Measurements from ENCODE around the gene ZDHHC22. TPM values are rescaled to one million over a fixed set of nuclear protein-coding genes. Genes with fewer than 3 reads are reported as not detected.

ZDHHC22 gene
- total and polyA plus RNA-seq, 7 donors: 0.01 to 0.04 TPM; not detected in 5

- Histone ChIP-seq H3K27me3 (ENCODE audit: insufficient read depth in 3 of 3, low read length in 2 of 3) (peaks cover 0 to 11% (median 5%) of the 10 kb centered on the region in 3 donors), H3K36me3 (ENCODE audit: insufficient read depth in 1 of 2, low read depth in 1 of 2) (no peaks in the 10 kb centered on the region), H3K4me1 (no peaks in the 10 kb centered on the region), H3K4me3 (no peak overlapping the region), H3K27ac (no peak overlapping the region), H3K9me3 (no peaks in the 10 kb centered on the region)
- intact Hi-C loops (cut with DNase I): loop anchor here (10.0 kb wide), 1 partner anchor 160 kb away; no protein-coding TSS in a partner anchor
- no peak for TF ChIP-seq CTCF (IDR thresholded peaks at IDR 0.05)
- WGBS, 3 donors: 41 to 48% (median 44%) methylated on average over 7 of the region's 7 CpGs
- DNase-seq: no peak
- no peak for ATAC-seq
Observed at GRCh38 chr14:77154421-77154820, 12.8 kb upstream of the ZDHHC22 start.

- Histone ChIP-seq H3K4me3 (no peak overlapping the region), H3K9me3 (no peaks in the 10 kb centered on the region), H3K27ac (no peak overlapping the region), H3K4me1 (no peaks in the 10 kb centered on the region), H3K27me3 (ENCODE audit: insufficient read depth in 3 of 3, low read length in 2 of 3) (peaks cover 0 to 11% (median 5%) of the 10 kb centered on the region in 3 donors), H3K36me3 (ENCODE audit: insufficient read depth in 1 of 2, low read depth in 1 of 2) (no peaks in the 10 kb centered on the region)
- TF ChIP-seq CTCF (IDR thresholded peaks at IDR 0.05): no peak
- 92 to 97% (median 96%) methylated on average over 3 of the region's 3 CpGs for WGBS, 3 donors
- DNase-seq (no peak), ATAC-seq (no peak)
- intact Hi-C loops (cut with DNase I): loop anchor here (10.0 kb wide), 1 partner anchor 161 kb away; no protein-coding TSS in a partner anchor
Observed at GRCh38 chr14:77153802-77154201, 12.2 kb upstream of the ZDHHC22 start.

GRCh38 chr14:77151918-77152588 lies 10.5 kb upstream of the ZDHHC22 start:
- H3K4me1 ChIP-seq: no peaks in the 10 kb centered on the region
- H3K27ac ChIP-seq: no peak overlapping the region
- intact Hi-C loops (cut with DNase I): loop anchor here (10.0 kb wide), 1 partner anchor 163 kb away; no protein-coding TSS in a partner anchor
- WGBS, 3 donors: 47 to 52% (median 51%) methylated on average over 2 of the region's 2 CpGs
- peaks cover 0 to 17% (median 5%) of the 10 kb centered on the region in 3 donors for H3K27me3 ChIP-seq (ENCODE audit: insufficient read depth in 3 of 3, low read length in 2 of 3)
- H3K36me3 ChIP-seq (ENCODE audit: insufficient read depth in 1 of 2, low read depth in 1 of 2): no peaks in the 10 kb centered on the region
- peak; percentile 21 for TF ChIP-seq CTCF (IDR thresholded peaks at IDR 0.05)
- ATAC-seq: no peak
- no peaks in the 10 kb centered on the region for H3K9me3 ChIP-seq
- H3K4me3 ChIP-seq: no peak overlapping the region
- DNase-seq: no peak

GRCh38 chr14:77151245-77151644 lies 9.7 kb upstream of the ZDHHC22 start:
- no peaks in the 10 kb centered on the region for H3K9me3 ChIP-seq
- no peak for ATAC-seq
- H3K27me3 ChIP-seq (ENCODE audit: insufficient read depth in 3 of 3, low read length in 2 of 3): peaks cover 0 to 24% (median 5%) of the 10 kb centered on the region in 3 donors
- H3K4me1 ChIP-seq: no peaks in the 10 kb centered on the region
- DNase-seq: no peak
- 9 to 11% (median 10%) methylated on average over 5 of the region's 5 CpGs for WGBS, 3 donors
- intact Hi-C loops (cut with DNase I): loop anchor here (10.0 kb wide), 1 partner anchor 164 kb away; no protein-coding TSS in a partner anchor
- H3K4me3 ChIP-seq: no peak overlapping the region
- no peak overlapping the region for H3K27ac ChIP-seq
- no peaks in the 10 kb centered on the region for H3K36me3 ChIP-seq (ENCODE audit: insufficient read depth in 1 of 2, low read depth in 1 of 2)
- peak; percentile 8 for TF ChIP-seq CTCF (IDR thresholded peaks at IDR 0.05)

Data from psoas muscle (tissue), 8 donors.